ENCODE results near the gene FOXL3.

The FOXL3 gene

GRCh38 chr7:288671-289101 lies 1.3 kb upstream of the FOXL3 start:
- Histone ChIP-seq H3K9me3 (ENCODE audit: control insufficient read depth, low read length) (no peaks in the 10 kb centered on the region), H3K4me1 (ENCODE audit: control insufficient read depth, insufficient read depth, low read length, poor library complexity, severe bottlenecking) (no peaks in the 10 kb centered on the region), H3K27me3 (replicated peaks; ENCODE audit: control insufficient read depth, insufficient read depth, low read length, poor library complexity, severe bottlenecking) (peaks cover 15% of the 10 kb centered on the region), H3K36me3 (ENCODE audit: control insufficient read depth, insufficient read depth, low read length) (no peaks in the 10 kb centered on the region), H3K4me3 (ENCODE audit: insufficient read depth, low read depth, low read length, poor library complexity, severe bottlenecking) (no peak overlapping the region), H3K27ac (ENCODE audit: insufficient read depth, low read length, poor library complexity, severe bottlenecking) (no peak overlapping the region)
- no peak for DNase-seq

- Histone ChIP-seq H3K4me1 (ENCODE audit: control insufficient read depth, insufficient read depth, low read length, poor library complexity, severe bottlenecking) (no peaks in the 10 kb centered on the region), H3K27ac (ENCODE audit: insufficient read depth, low read length, poor library complexity, severe bottlenecking) (no peak overlapping the region), H3K36me3 (ENCODE audit: control insufficient read depth, insufficient read depth, low read length) (no peaks in the 10 kb centered on the region), H3K9me3 (ENCODE audit: control insufficient read depth, low read length) (no peaks in the 10 kb centered on the region), H3K27me3 (replicated peaks; ENCODE audit: control insufficient read depth, insufficient read depth, low read length, poor library complexity, severe bottlenecking) (peaks cover 15% of the 10 kb centered on the region), H3K4me3 (ENCODE audit: insufficient read depth, low read depth, low read length, poor library complexity, severe bottlenecking) (no peak overlapping the region)
- no peak for DNase-seq
Measured at GRCh38 chr7:289209-289755, 688 bp upstream of the FOXL3 start.

GRCh38 chr7:290554-291372 lies 793 bp downstream of the FOXL3 start:
- no peaks in the 10 kb centered on the region for H3K36me3 ChIP-seq (ENCODE audit: control insufficient read depth, insufficient read depth, low read length)
- H3K27me3 ChIP-seq (replicated peaks; ENCODE audit: control insufficient read depth, insufficient read depth, low read length, poor library complexity, severe bottlenecking) = peaks cover 15% of the 10 kb centered on the region
- DNase-seq = no peak
- H3K4me1 ChIP-seq (ENCODE audit: control insufficient read depth, insufficient read depth, low read length, poor library complexity, severe bottlenecking) = no peaks in the 10 kb centered on the region
- H3K9me3 ChIP-seq (ENCODE audit: control insufficient read depth, low read length) = no peaks in the 10 kb centered on the region
- no peak overlapping the region for H3K4me3 ChIP-seq (ENCODE audit: insufficient read depth, low read depth, low read length, poor library complexity, severe bottlenecking)
- H3K27ac ChIP-seq (ENCODE audit: insufficient read depth, low read length, poor library complexity, severe bottlenecking) = no peak overlapping the region

- Histone ChIP-seq H3K9me3 (ENCODE audit: control insufficient read depth, low read length) (no peaks in the 10 kb centered on the region), H3K27me3 (replicated peaks; ENCODE audit: control insufficient read depth, insufficient read depth, low read length, poor library complexity, severe bottlenecking) (peaks cover 15% of the 10 kb centered on the region)
- no peak for DNase-seq
Measured at GRCh38 chr7:291373-292092, 1.6 kb downstream of the FOXL3 start.

GRCh38 chr7:292226-292625 lies 2.3 kb downstream of the FOXL3 start:
- Histone ChIP-seq H3K4me1 (ENCODE audit: control insufficient read depth, insufficient read depth, low read length, poor library complexity, severe bottlenecking) (no peaks in the 10 kb centered on the region), H3K27ac (ENCODE audit: insufficient read depth, low read length, poor library complexity, severe bottlenecking) (no peak overlapping the region), H3K4me3 (ENCODE audit: insufficient read depth, low read depth, low read length, poor library complexity, severe bottlenecking) (no peak overlapping the region), H3K9me3 (ENCODE audit: control insufficient read depth, low read length) (no peaks in the 10 kb centered on the region), H3K27me3 (replicated peaks; ENCODE audit: control insufficient read depth, insufficient read depth, low read length, poor library complexity, severe bottlenecking) (peaks cover 15% of the 10 kb centered on the region), H3K36me3 (ENCODE audit: control insufficient read depth, insufficient read depth, low read length) (no peaks in the 10 kb centered on the region)
- no peak for DNase-seq

More at GRCh38 chr7:291373-292092, 1.6 kb downstream of the FOXL3 start:
- H3K4me3 ChIP-seq (ENCODE audit: insufficient read depth, low read depth, low read length, poor library complexity, severe bottlenecking) = no peak overlapping the region
- no peaks in the 10 kb centered on the region for H3K4me1 ChIP-seq (ENCODE audit: control insufficient read depth, insufficient read depth, low read length, poor library complexity, severe bottlenecking)
- H3K36me3 ChIP-seq (ENCODE audit: control insufficient read depth, insufficient read depth, low read length) = no peaks in the 10 kb centered on the region
- no peak overlapping the region for H3K27ac ChIP-seq (ENCODE audit: insufficient read depth, low read length, poor library complexity, severe bottlenecking)

GRCh38 chr7:292826-293225 lies 2.9 kb downstream of the FOXL3 start:
- Histone ChIP-seq H3K27ac (ENCODE audit: insufficient read depth, low read length, poor library complexity, severe bottlenecking) (no peak overlapping the region), H3K27me3 (replicated peaks; ENCODE audit: control insufficient read depth, insufficient read depth, low read length, poor library complexity, severe bottlenecking) (peaks cover 15% of the 10 kb centered on the region), H3K4me3 (ENCODE audit: insufficient read depth, low read depth, low read length, poor library complexity, severe bottlenecking) (no peak overlapping the region), H3K4me1 (ENCODE audit: control insufficient read depth, insufficient read depth, low read length, poor library complexity, severe bottlenecking) (no peaks in the 10 kb centered on the region), H3K9me3 (ENCODE audit: control insufficient read depth, low read length) (no peaks in the 10 kb centered on the region), H3K36me3 (ENCODE audit: control insufficient read depth, insufficient read depth, low read length) (no peaks in the 10 kb centered on the region)
- DNase-seq = no peak

- no peak for DNase-seq
- H3K36me3 ChIP-seq (ENCODE audit: control insufficient read depth, insufficient read depth, low read length) = no peaks in the 10 kb centered on the region
- H3K4me3 ChIP-seq (ENCODE audit: insufficient read depth, low read depth, low read length, poor library complexity, severe bottlenecking) = no peak overlapping the region
- H3K9me3 ChIP-seq (ENCODE audit: control insufficient read depth, low read length) = no peaks in the 10 kb centered on the region
- no peak overlapping the region for H3K27ac ChIP-seq (ENCODE audit: insufficient read depth, low read length, poor library complexity, severe bottlenecking)
- H3K4me1 ChIP-seq (ENCODE audit: control insufficient read depth, insufficient read depth, low read length, poor library complexity, severe bottlenecking) = no peaks in the 10 kb centered on the region
- H3K27me3 ChIP-seq (replicated peaks; ENCODE audit: control insufficient read depth, insufficient read depth, low read length, poor library complexity, severe bottlenecking) = peaks cover 15% of the 10 kb centered on the region
Measured at GRCh38 chr7:293681-294439, 3.9 kb downstream of the FOXL3 start.

GRCh38 chr7:294440-295154 lies 4.6 kb downstream of the FOXL3 start:
- Histone ChIP-seq H3K27me3 (replicated peaks; ENCODE audit: control insufficient read depth, insufficient read depth, low read length, poor library complexity, severe bottlenecking) (peaks cover 15% of the 10 kb centered on the region), H3K9me3 (ENCODE audit: control insufficient read depth, low read length) (no peaks in the 10 kb centered on the region), H3K27ac (ENCODE audit: insufficient read depth, low read length, poor library complexity, severe bottlenecking) (no peak overlapping the region), H3K36me3 (ENCODE audit: control insufficient read depth, insufficient read depth, low read length) (no peaks in the 10 kb centered on the region), H3K4me3 (ENCODE audit: insufficient read depth, low read depth, low read length, poor library complexity, severe bottlenecking) (no peak overlapping the region), H3K4me1 (ENCODE audit: control insufficient read depth, insufficient read depth, low read length, poor library complexity, severe bottlenecking) (no peaks in the 10 kb centered on the region)
- DNase-seq = no peak

Measured in effector memory CD4-positive, alpha-beta T cell (primary cell).